Muscle of leg (tissue), 11 donors: ENCODE results near the gene GNB3. TPM values are rescaled to one million over a fixed set of nuclear protein-coding genes. Genes with fewer than 3 reads are reported as not detected.

Experiments used
- DNase-seq: peaks from one replicate; pipeline ENCODE4 v3.0.0; 2013
- H3K27ac ChIP-seq: one replicate; pipeline ENCODE4 v1.5.1; 2013; ENCODE audit warnings: mild to moderate bottlenecking, low read length, control low read depth
- H3K27me3 ChIP-seq: one replicate; pipeline ENCODE4 v1.6.1; 2013; ENCODE audit warnings: low read length; ENCODE audit not compliant: control insufficient read depth, insufficient read depth
- H3K36me3 ChIP-seq: one replicate; pipeline ENCODE4 v1.6.1; 2013; ENCODE audit warnings: low read length; ENCODE audit not compliant: control insufficient read depth, insufficient read depth
- H3K4me1 ChIP-seq: one replicate; pipeline ENCODE4 v1.6.1; 2013; ENCODE audit warnings: low read length; ENCODE audit not compliant: control insufficient read depth, insufficient read depth
- H3K4me3 ChIP-seq: one replicate; pipeline ENCODE4 v1.5.1; 2013; ENCODE audit warnings: low read length, control low read depth
- H3K9me3 ChIP-seq: replicated peaks from 2 replicates; pipeline ENCODE4 v1.6.1; 2013; ENCODE audit warnings: low read depth, low read length; ENCODE audit not compliant: control insufficient read depth
- WGBS: methylation state at CpG from one replicate; pipeline ENCODE4 v1.1.5; 2013; ENCODE audit warnings: missing lambda C conversion rate; ENCODE audit not compliant: insufficient coverage; 5-methylcytosine and 5-hydroxymethylcytosine counted together
- polyA plus RNA-seq, 8 donors: library from polyadenylated mRNA; unstranded; fragments of 120-200 nt; gene quantifications; one replicate each; pipeline versions ENCODE4 v1.2.1 to v1.2.3, GENCODE V29; 2013; ENCODE audit warnings: inconsistent platforms in 1 of 8, low replicate concordance in 1 of 8; ENCODE audit not compliant: insufficient read length in 8 of 8, insufficient read depth in 1 of 8
- total RNA-seq: library from RNA; stranded (reverse); fragments of 120-200 nt; gene quantifications from one replicate; pipeline ENCODE4 v1.2.4, GENCODE V29; 2013

The GNB3 gene
- total and polyA plus RNA-seq, 9 donors, result 4.7 to 41.7 (median 22.4) TPM

DNA sequence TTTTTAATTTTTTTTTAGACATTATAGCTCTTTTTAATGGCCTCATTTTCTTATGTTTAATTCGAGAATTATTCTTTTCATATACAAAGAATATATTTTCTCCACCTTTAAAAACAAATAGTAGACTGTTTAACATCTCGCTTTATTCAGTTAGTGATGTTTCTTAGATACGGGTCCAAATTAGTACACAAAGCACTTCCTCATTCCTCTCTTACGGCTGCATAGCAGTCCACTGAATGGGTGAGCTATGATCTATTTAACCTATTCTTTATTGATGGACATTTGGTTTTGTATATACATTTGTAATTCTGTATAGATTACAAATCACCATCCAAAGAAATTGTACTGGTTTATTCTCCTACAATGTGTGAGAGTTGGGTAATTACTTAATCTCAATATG, 27.4 kb upstream of the GNB3 start:
- no CpG with 5 or more reads among the region's 4 CpGs for WGBS

DNA sequence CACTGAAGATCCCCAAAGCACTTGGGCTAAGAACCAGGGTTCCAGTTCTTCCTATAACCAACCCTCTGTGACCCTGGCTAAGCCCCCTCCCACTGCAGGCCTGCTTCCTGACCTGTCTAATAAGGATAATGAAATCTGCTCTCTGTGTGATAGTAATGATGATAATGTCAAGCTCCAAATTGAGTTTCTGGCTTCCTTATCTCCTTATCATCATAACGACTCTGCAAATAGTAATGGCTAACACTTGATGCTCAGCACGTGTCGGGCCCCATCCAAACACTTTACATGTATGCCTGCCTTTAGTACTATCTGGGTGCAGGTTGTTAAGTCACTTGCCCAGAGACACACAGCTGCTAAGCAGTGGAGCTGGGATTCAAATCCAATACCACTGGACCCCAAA, 24.1 kb upstream of the GNB3 start:
- no peak for DNase-seq
- no peak overlapping the region for H3K4me3 ChIP-seq
- H3K4me1 ChIP-seq, result peaks cover 23% of the 10 kb centered on the region
- no peaks in the 10 kb centered on the region for H3K9me3 ChIP-seq
- H3K27ac ChIP-seq, result no peak overlapping the region
- no peaks in the 10 kb centered on the region for H3K36me3 ChIP-seq
- no CpG with 5 or more reads among the region's 3 CpGs for WGBS
- H3K27me3 ChIP-seq, result peaks cover 4% of the 10 kb centered on the region

More for the DNA sequence above, 27.4 kb upstream of the GNB3 start:
- Histone ChIP-seq H3K4me1 (no peaks in the 10 kb centered on the region), H3K27me3 (peaks cover 4% of the 10 kb centered on the region), H3K9me3 (no peaks in the 10 kb centered on the region), H3K27ac (no peak overlapping the region), H3K36me3 (no peaks in the 10 kb centered on the region), H3K4me3 (no peak overlapping the region)
- no peak for DNase-seq

DNA sequence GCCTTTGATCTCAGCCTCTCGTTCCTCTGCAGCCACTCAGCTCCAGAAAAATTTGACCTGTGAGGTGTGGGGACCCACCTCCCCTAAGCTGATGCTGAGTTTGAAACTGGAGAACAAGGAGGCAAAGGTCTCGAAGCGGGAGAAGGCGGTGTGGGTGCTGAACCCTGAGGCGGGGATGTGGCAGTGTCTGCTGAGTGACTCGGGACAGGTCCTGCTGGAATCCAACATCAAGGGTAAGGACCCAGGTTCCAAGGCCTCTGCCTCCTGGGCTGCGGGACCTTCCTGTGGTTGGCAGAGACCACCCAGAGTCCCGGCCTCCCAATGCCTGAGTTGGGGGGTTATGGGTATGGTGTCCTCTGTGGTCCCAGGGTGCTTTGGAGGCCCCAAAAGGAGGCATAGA, 23.6 kb upstream of the GNB3 start:
- Histone ChIP-seq H3K4me1 (peaks cover 28% of the 10 kb centered on the region), H3K27ac (no peak overlapping the region), H3K27me3 (peaks cover 2% of the 10 kb centered on the region), H3K9me3 (no peaks in the 10 kb centered on the region), H3K4me3 (no peak overlapping the region), H3K36me3 (no peaks in the 10 kb centered on the region)
- no peak for DNase-seq
- WGBS, result 53% methylated on average over 6 of the region's 8 CpGs

GRCh38 chr12:6817662-6818157, 23.0 kb upstream of the GNB3 start:
- Histone ChIP-seq H3K4me3 (no peak overlapping the region), H3K36me3 (no peaks in the 10 kb centered on the region), H3K9me3 (no peaks in the 10 kb centered on the region), H3K27ac (no peak overlapping the region), H3K27me3 (peaks cover 2% of the 10 kb centered on the region), H3K4me1 (peaks cover 33% of the 10 kb centered on the region)
- WGBS, result 78% methylated on average over 19 of the region's 20 CpGs
- no peak for DNase-seq

DNA sequence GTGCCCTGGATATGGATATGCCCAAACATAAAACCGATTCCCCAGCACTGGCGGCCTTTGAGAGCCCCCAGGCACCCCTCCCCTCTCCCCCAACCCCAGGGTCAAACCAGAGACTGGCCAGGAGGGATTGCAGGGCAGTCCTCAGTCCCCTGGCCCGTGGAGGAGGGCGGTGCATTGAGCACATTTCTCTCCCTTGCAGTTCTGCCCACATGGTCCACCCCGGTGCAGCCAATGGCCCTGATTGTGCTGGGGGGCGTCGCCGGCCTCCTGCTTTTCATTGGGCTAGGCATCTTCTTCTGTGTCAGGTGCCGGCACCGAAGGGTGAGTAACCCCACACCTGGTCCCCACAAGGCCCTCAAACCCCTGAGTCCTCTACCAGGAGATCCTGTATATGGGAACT, 22.5 kb upstream of the GNB3 start:
- peaks cover 36% of the 10 kb centered on the region for H3K4me1 ChIP-seq
- DNase-seq, result no peak
- H3K9me3 ChIP-seq, result no peaks in the 10 kb centered on the region
- no peak overlapping the region for H3K27ac ChIP-seq
- WGBS, result 50% methylated on average over 6 of the region's 10 CpGs
- H3K27me3 ChIP-seq, result peaks cover 2% of the 10 kb centered on the region
- no peak overlapping the region for H3K4me3 ChIP-seq
- H3K36me3 ChIP-seq, result no peaks in the 10 kb centered on the region

DNA sequence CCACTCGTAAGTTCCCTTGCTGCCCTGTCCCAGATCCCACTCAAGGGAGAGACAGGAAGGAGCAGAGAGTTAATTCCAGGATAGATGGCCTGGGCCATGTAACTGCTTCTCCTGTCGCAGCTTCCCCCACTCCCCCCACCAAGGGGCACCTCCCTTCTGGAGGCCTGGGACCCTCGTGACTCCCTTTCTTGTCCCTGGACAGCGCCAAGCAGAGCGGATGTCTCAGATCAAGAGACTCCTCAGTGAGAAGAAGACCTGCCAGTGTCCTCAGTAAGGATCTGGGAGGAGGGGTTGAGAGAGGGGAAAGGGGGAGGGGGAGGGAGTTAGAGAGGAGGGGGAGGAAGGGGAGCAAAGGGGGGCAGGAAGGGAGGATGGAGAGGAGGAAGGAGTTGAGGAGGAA, 22.1 kb upstream of the GNB3 start:
- no CpG with 5 or more reads among the region's 5 CpGs for WGBS
- DNase-seq, result no peak
- H3K27ac ChIP-seq, result no peak overlapping the region
- peaks cover 40% of the 10 kb centered on the region for H3K4me1 ChIP-seq
- peaks cover 4% of the 10 kb centered on the region for H3K27me3 ChIP-seq
- H3K9me3 ChIP-seq, result no peaks in the 10 kb centered on the region
- H3K36me3 ChIP-seq, result no peaks in the 10 kb centered on the region
- H3K4me3 ChIP-seq, result no peak overlapping the region

DNA sequence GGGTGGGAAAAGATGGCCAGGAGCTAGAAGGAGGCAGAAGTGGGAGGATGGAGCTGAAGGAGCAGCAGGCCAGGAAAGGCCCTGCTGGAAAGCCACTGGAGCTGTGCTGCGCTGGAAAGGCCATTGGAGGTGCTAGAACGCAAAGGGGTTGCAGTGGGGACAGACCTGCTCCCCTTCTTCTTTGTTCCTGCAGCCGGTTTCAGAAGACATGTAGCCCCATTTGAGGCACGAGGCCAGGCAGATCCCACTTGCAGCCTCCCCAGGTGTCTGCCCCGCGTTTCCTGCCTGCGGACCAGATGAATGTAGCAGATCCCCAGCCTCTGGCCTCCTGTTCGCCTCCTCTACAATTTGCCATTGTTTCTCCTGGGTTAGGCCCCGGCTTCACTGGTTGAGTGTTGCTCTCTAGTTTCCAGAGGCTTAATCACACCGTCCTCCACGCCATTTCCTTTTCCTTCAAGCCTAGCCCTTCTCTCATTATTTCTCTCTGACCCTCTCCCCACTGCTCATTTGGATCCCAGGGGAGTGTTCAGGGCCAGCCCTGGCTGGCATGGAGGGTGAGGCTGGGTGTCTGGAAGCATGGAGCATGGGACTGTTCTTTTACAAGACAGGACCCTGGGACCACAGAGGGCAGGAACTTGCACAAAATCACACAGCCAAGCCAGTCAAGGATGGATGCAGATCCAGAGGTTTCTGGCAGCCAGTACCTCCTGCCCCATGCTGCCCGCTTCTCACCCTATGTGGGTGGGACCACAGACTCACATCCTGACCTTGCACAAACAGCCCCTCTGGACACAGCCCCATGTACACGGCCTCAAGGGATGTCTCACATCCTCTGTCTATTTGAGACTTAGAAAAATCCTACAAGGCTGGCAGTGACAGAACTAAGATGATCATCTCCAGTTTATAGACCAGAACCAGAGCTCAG, 21.4 kb upstream of the GNB3 start:
- Histone ChIP-seq H3K4me1 (peaks cover 40% of the 10 kb centered on the region), H3K36me3 (no peaks in the 10 kb centered on the region), H3K27ac (peak overlapping the region; percentile 6), H3K27me3 (peaks cover 4% of the 10 kb centered on the region), H3K9me3 (no peaks in the 10 kb centered on the region), H3K4me3 (no peak overlapping the region)
- DNase-seq, result peak; percentile 16
- 45% methylated on average over 12 of the region's 13 CpGs for WGBS

DNA sequence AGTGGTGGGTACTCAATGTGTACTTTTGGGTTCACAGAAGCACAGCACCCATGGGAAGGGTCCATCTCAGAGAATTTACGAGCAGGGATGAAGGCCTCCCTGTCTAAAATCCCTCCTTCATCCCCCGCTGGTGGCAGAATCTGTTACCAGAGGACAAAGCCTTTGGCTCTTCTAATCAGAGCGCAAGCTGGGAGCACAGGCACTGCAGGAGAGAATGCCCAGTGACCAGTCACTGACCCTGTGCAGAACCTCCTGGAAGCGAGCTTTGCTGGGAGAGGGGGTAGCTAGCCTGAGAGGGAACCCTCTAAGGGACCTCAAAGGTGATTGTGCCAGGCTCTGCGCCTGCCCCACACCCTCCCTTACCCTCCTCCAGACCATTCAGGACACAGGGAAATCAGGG, 20.6 kb upstream of the GNB3 start:
- H3K27me3 ChIP-seq, result peaks cover 3% of the 10 kb centered on the region
- no peak overlapping the region for H3K4me3 ChIP-seq
- WGBS, result 71% methylated on average over 4 of the region's 5 CpGs
- no peaks in the 10 kb centered on the region for H3K36me3 ChIP-seq
- H3K27ac ChIP-seq, result no peak overlapping the region
- DNase-seq, result no peak
- no peaks in the 10 kb centered on the region for H3K9me3 ChIP-seq
- peaks cover 43% of the 10 kb centered on the region for H3K4me1 ChIP-seq

- H3K36me3 ChIP-seq, result no peaks in the 10 kb centered on the region
- 0% methylated on average over 12 of the region's 28 CpGs for whole genome bisulfite sequencing
- H3K27me3 ChIP-seq, result peaks cover 4% of the 10 kb centered on the region
- peak within 1 kb of the TSS; percentile 54 for H3K4me3 ChIP-seq
- H3K27ac ChIP-seq, result peak within 1 kb of the TSS; percentile 52
- peak; percentile 58 for DNase-seq
- peaks cover 56% of the 10 kb centered on the region for H3K4me1 ChIP-seq
- H3K9me3 ChIP-seq, result no peaks in the 10 kb centered on the region
These were observed 18.9 kb upstream of the GNB3 start, which contains the start of gene GPR162 for GRCh38 chr12:6821591-6822425. GPR162 (plus strand) TSS chr12:6821821; CDS start chr12:6823899, 2,078 bp downstream.
